ENCODE measurements around the gene RBP2. TPM values are rescaled to one million over a fixed set of nuclear protein-coding genes. Genes with fewer than 3 reads are reported as not detected.
"Not testable (repeated sequence)": the region's sequence is repeated elsewhere in the genome, so short reads cannot be mapped to it uniquely, and the experiment has no call there.

RBP2 gene
- total and polyA plus RNA-seq, 9 donors, result 0.13 to 2.3 (median 0.69) TPM; not detected in 6

GRCh38 chr3:139416275-139416674, 60.0 kb downstream of the RBP2 start:
- DNase-seq, result no peak
- Histone ChIP-seq H3K9me3 (no peaks in the 10 kb centered on the region), H3K36me3 (no peaks in the 10 kb centered on the region), H3K4me3 (no peak overlapping the region), H3K4me1 (ENCODE audit: insufficient read depth) (no peaks in the 10 kb centered on the region), H3K27me3 (no peaks in the 10 kb centered on the region), H3K27ac (no peak overlapping the region)
- 86 to 99% (median 88%) methylated on average over 1 of the region's 1 CpG for WGBS, 3 donors
- TF ChIP-seq POLR2A (IDR thresholded peaks at IDR 0.05) (no peak), EP300 (IDR thresholded peaks at IDR 0.05) (no peak)
- TF ChIP-seq, protein P1, sequence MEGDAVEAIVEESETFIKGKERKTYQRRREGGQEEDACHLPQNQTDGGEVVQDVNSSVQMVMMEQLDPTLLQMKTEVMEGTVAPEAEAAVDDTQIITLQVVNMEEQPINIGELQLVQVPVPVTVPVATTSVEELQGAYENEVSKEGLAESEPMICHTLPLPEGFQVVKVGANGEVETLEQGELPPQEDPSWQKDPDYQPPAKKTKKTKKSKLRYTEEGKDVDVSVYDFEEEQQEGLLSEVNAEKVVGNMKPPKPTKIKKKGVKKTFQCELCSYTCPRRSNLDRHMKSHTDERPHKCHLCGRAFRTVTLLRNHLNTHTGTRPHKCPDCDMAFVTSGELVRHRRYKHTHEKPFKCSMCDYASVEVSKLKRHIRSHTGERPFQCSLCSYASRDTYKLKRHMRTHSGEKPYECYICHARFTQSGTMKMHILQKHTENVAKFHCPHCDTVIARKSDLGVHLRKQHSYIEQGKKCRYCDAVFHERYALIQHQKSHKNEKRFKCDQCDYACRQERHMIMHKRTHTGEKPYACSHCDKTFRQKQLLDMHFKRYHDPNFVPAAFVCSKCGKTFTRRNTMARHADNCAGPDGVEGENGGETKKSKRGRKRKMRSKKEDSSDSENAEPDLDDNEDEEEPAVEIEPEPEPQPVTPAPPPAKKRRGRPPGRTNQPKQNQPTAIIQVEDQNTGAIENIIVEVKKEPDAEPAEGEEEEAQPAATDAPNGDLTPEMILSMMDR (IDR thresholded peaks at IDR 0.05), result no peak
- intact Hi-C loops (cut with DNase I), result no loop called here

DNA sequence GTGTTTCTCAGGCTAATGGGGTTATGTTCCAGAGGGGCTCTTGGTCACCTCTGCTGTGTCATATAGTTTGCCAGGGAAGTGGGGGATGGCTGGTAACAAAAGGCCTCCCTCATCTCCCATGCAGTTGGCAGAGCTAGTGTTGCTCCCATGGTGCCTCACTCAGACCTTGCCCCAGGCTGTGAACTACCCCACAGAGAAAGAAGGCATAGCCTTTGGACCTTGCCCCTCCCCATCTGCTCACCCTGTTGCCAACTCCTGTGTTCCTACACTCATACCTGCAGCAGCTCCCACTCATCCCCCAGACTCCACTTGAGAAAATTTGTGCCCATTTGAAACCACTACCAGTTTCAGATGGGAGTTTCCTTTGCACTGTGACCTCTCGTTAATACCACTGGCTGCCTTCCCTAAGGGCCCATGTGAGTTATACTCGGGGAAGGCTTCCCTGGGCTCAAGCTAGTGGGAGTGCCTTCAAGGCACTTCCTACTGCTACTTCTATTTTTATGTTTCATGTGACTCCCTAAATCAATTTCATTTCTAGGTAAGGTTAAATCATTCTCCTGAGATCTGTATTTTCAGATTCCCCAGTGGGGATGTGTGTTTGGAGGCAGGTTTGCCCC, 61.6 kb downstream of the RBP2 start:
- TF ChIP-seq POLR2A (IDR thresholded peaks at IDR 0.05) (no peak), EP300 (IDR thresholded peaks at IDR 0.05) (no peak)
- TF ChIP-seq, protein P1 (IDR thresholded peaks at IDR 0.05), result no peak
- Histone ChIP-seq H3K36me3 (no peaks in the 10 kb centered on the region), H3K27me3 (no peaks in the 10 kb centered on the region), H3K4me1 (ENCODE audit: insufficient read depth) (no peaks in the 10 kb centered on the region), H3K9me3 (no peaks in the 10 kb centered on the region), H3K27ac (no peak overlapping the region), H3K4me3 (no peak overlapping the region)
- 56 to 80% (median 59%) methylated on average over 2 of the region's 2 CpGs for WGBS, 3 donors
- DNase-seq, result no peak
- intact Hi-C loops (cut with DNase I), result no loop called here

DNA sequence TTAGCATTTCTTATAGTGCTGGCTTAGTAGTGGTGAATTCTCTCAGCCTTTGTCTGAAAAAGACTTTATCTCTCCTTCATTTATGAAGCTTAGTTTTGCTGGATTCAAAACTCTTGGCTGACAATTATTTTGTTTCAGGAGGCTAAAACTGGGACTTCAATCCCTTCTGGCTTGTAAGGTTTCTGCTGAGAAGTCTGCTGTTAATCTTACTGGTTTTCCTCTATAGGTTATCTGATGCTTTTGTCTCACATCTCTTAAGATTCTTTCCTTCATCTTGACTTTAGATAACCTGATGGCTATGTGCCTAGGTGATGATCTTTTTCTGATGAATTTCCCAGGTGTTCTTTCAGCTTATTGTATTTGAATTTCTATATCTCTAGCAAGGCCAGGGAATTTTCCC, 63.4 kb downstream of the RBP2 start:
- not testable (repeated sequence) for H3K4me1 ChIP-seq (ENCODE audit: insufficient read depth)

More for the DNA sequence above, 63.4 kb downstream of the RBP2 start:
- DNase-seq; H3K27ac ChIP-seq; H3K9me3 ChIP-seq; H3K36me3 ChIP-seq; H3K27me3 ChIP-seq; intact Hi-C loops (cut with DNase I); H3K4me3 ChIP-seq: not testable (repeated sequence)

Other genes with a start within 250 kb of the RBP2 start
- gene MRPS22, start 132.5 kb downstream of the RBP2 start, total RNA-seq, result 10 to 100 TPM; 33.0 to 41.7 (median 36.8) TPM
- 10 to 100 TPM; 35.9 to 51.6 TPM for gene MRPS22, start 132.5 kb downstream of the RBP2 start, polyA plus RNA-seq
- 100 to 1,000 TPM in 1 of 7 donors, 10 to 100 TPM in 6; 55.0 to 108 (median 95.7) TPM for gene COPB2, start 86.9 kb downstream of the RBP2 start, total RNA-seq
- gene COPB2, start 86.9 kb downstream of the RBP2 start, polyA plus RNA-seq, result 100 to 1,000 TPM in 1 of 2 donors, 10 to 100 TPM in 1; 38.2 to 115 TPM
- 1,000 to 10,000 TPM in 4 of 7 donors, 100 to 1,000 TPM in 3; 599 to 1,818 (median 1,035) TPM for gene RBP1, start 63.2 kb upstream of the RBP2 start, total RNA-seq
- 1,000 to 10,000 TPM; 1,326 to 3,076 TPM for gene RBP1, start 63.2 kb upstream of the RBP2 start, polyA plus RNA-seq
- 10 to 100 TPM; 19.0 to 31.2 (median 23.6) TPM for gene NMNAT3, start 201.5 kb upstream of the RBP2 start, total RNA-seq
- gene NMNAT3, start 201.5 kb upstream of the RBP2 start, polyA plus RNA-seq, result 10 to 100 TPM; 15.8 to 21.1 TPM